Liver (tissue), 9 donors: ENCODE results near the gene TESPA1. TPM values are rescaled to one million over a fixed set of nuclear protein-coding genes. Genes with fewer than 3 reads are reported as not detected.
A peak's percentile ranks its signal among the peaks of the same experiment; 100 is the strongest.

Experiments used
- DNase-seq: peaks from one replicate; pipeline ENCODE4 v3.0.0-alpha.2; 2017; ENCODE audit warnings: low spot score
- H3K27ac ChIP-seq, 2 donors: one replicate each; pipeline ENCODE4 v1.7.0; 2013; ENCODE audit warnings: inconsistent platforms in 2 of 2, low read length in 2 of 2, control low read depth in 1 of 2, low read depth in 1 of 2, mild to moderate bottlenecking in 1 of 2
- H3K27me3 ChIP-seq, 4 donors: one replicate each; pipeline versions ENCODE4 v1.6.1 to v1.7.0; 2013; ENCODE audit warnings: low read length in 3 of 4, inconsistent platforms in 1 of 4, mild to moderate bottlenecking in 1 of 4, moderate library complexity in 1 of 4; ENCODE audit not compliant: control insufficient read depth in 4 of 4, insufficient read depth in 4 of 4
- H3K36me3 ChIP-seq, 4 donors: one replicate each; pipeline versions ENCODE4 v1.6.1 to v1.7.0; 2013; ENCODE audit warnings: low read length in 3 of 4, mild to moderate bottlenecking in 3 of 4, low read depth in 1 of 4, moderate library complexity in 1 of 4; ENCODE audit not compliant: control insufficient read depth in 4 of 4, insufficient read depth in 3 of 4
- H3K4me1 ChIP-seq, 4 donors: one replicate each; pipeline versions ENCODE4 v1.6.1 to v1.7.0; 2013; ENCODE audit warnings: low read length in 3 of 4, mild to moderate bottlenecking in 3 of 4, moderate library complexity in 1 of 4; ENCODE audit not compliant: control insufficient read depth in 4 of 4, insufficient read depth in 4 of 4
- H3K4me3 ChIP-seq, 3 donors: one replicate each; pipeline versions ENCODE4 v1.6.1 to v1.7.0; 2013; ENCODE audit warnings: low read length in 3 of 3, control low read depth in 1 of 3, low read depth in 1 of 3, mild to moderate bottlenecking in 1 of 3
- H3K9ac ChIP-seq, 2 donors: one replicate each; pipeline ENCODE4 v1.7.0; 2013; ENCODE audit warnings: low read length in 2 of 2, mild to moderate bottlenecking in 2 of 2, moderate library complexity in 2 of 2, control low read depth in 1 of 2, low read depth in 1 of 2
- H3K9me3 ChIP-seq, 4 donors: one replicate each; pipeline versions ENCODE4 v1.6.1 to v1.7.0; 2013; ENCODE audit warnings: low read length in 3 of 4; ENCODE audit not compliant: control insufficient read depth in 4 of 4
- FOXA1 ChIP-seq: IDR thresholded peaks from 2 replicates; pipeline ENCODE4 v1.6.1; 2016; ENCODE audit warnings: antibody characterized with exemption
- FOXA2 ChIP-seq: IDR thresholded peaks from 2 replicates; pipeline ENCODE4 v1.6.1; 2016; ENCODE audit warnings: antibody characterized with exemption
- GABPA ChIP-seq, 2 donors: IDR thresholded peaks in 1 of 2; conservative IDR thresholded peaks in 1 of 2; 2 replicates each; pipeline ENCODE4 v1.6.1; 2016; ENCODE audit warnings: antibody characterized with exemption in 2 of 2, mild to moderate bottlenecking in 1 of 2, moderate library complexity in 1 of 2
- HNF4A ChIP-seq, 2 donors: conservative IDR thresholded peaks; 2 replicates each; pipeline ENCODE4 v1.6.1; 2016; ENCODE audit warnings: antibody characterized with exemption in 2 of 2, mild to moderate bottlenecking in 2 of 2
- JUND ChIP-seq, 2 donors: IDR thresholded peaks; 2 replicates each; pipeline ENCODE4 v1.6.1; 2016; ENCODE audit warnings: antibody characterized with exemption in 2 of 2
- RAD21 ChIP-seq, 2 donors: IDR thresholded peaks; 2 replicates each; pipeline ENCODE4 v1.6.1; 2016; ENCODE audit warnings: antibody characterized with exemption in 2 of 2, mild to moderate bottlenecking in 2 of 2
- RXRA ChIP-seq, 2 donors: IDR thresholded peaks; 2 replicates each; pipeline ENCODE4 v1.6.1; 2017 to 2018; ENCODE audit warnings: antibody characterized with exemption in 2 of 2, mild to moderate bottlenecking in 1 of 2
- SP1 ChIP-seq: IDR thresholded peaks from 2 replicates; pipeline ENCODE4 v1.6.1; 2018; ENCODE audit warnings: antibody characterized with exemption, mild to moderate bottlenecking
- TAF1 ChIP-seq: conservative IDR thresholded peaks from 2 replicates; pipeline ENCODE4 v1.6.1; 2016; ENCODE audit warnings: antibody characterized with exemption, mild to moderate bottlenecking
- YY1 ChIP-seq: IDR thresholded peaks from 2 replicates; pipeline ENCODE4 v1.6.1; 2016; ENCODE audit warnings: antibody characterized with exemption, mild to moderate bottlenecking
- WGBS: extraction: QIAGEN DNeasy Blood & Tissue Kit; methylation state at CpG from one replicate; pipeline ENCODE4 v1.1.7; 2013; 5-methylcytosine and 5-hydroxymethylcytosine counted together
- polyA plus RNA-seq, 2 donors: library from polyadenylated mRNA; stranded (reverse) in 1 of 2; unstranded in 1 of 2; fragments of 200-250 nt in 1 of 2; fragments of >200 nt in 1 of 2; fragmentation: Nextera tagmentation in 1 of 2; extraction: Ambion mirVana in 1 of 2; gene quantifications; one replicate each; pipeline versions ENCODE4 v1.2.1 to v1.2.3, GENCODE V29; 2013 to 2015
- total RNA-seq, 2 donors: library from RNA; depleted of rRNA; stranded (reverse); fragments of >200 nt; gene quantifications; one replicate each; pipeline ENCODE4 v1.2.3, GENCODE V29; 2014
- TF ChIP-seq, protein P1 (sequence below): fragments of 150-350 bp; IDR thresholded peaks from 2 replicates; pipeline ENCODE4 v1.5.1; 2017; ENCODE audit warnings: improper control_type of control experiment, low read depth, low read length; ENCODE audit not compliant: missing input control
- TF ChIP-seq, protein P2 (sequence below): IDR thresholded peaks from 2 replicates; pipeline ENCODE4 v1.6.1; 2016; ENCODE audit warnings: antibody characterized with exemption
- TF ChIP-seq, protein P3 (sequence below): IDR thresholded peaks from 2 replicates; pipeline ENCODE4 v1.6.1; 2016; ENCODE audit warnings: antibody characterized with exemption
- TF ChIP-seq, protein P4 (sequence below): IDR thresholded peaks from 2 replicates; pipeline ENCODE4 v1.6.1; 2016; ENCODE audit warnings: antibody characterized with exemption, mild to moderate bottlenecking
- donor health status: healthy.
- donor health status: healthy.
- donor health status: healthy.
- donor health status: healthy.
- donor health status: healthy.

TESPA1 gene
- total and polyA plus RNA-seq, 4 donors = 0.10 to 3.2 (median 0.42) TPM

DNA sequence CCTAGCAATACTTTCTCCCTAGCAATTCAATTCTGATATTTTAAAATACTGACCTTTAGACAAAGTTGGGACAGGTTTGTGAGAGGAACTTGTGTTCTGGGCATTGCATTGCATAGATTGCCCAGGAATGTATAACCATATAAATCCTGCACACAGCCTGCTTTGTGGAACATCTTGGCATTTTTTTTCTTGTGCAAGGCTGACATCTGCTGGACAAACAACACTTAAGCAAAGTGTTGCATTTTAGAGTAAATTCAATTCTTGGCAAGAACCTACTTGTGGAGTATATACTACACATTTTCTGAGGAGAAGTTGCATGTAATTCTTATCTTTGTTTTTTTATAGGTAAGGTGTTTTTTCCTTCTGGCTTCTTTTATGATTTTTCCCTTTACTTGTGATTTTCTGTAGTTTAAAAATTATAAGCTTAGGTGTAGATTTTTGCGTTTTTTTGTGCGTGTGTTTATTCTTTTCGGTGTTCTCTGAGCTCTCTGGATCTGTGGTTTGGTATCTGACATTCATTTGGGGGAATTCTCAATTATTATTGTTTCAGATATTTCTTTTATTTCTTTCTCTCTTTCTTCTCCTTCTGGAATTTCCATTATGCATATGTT, 26.4 kb downstream of the TESPA1 start:
- no peak overlapping the region for H3K27ac ChIP-seq
- no peak overlapping the region for H3K4me3 ChIP-seq
- DNase-seq = peak; percentile 53
- peaks cover 0 to 3% (median 2%) of the 10 kb centered on the region in 4 donors for H3K27me3 ChIP-seq
- no peaks in the 10 kb centered on the region for H3K4me1 ChIP-seq
- H3K36me3 ChIP-seq = no peaks in the 10 kb centered on the region
- H3K9ac ChIP-seq = no peak overlapping the region
- TF ChIP-seq YY1 (no peak), RAD21 (IDR thresholded peaks at IDR 0.05) (peak; percentile 96 to 97)
- TF ChIP-seq, protein P1, sequence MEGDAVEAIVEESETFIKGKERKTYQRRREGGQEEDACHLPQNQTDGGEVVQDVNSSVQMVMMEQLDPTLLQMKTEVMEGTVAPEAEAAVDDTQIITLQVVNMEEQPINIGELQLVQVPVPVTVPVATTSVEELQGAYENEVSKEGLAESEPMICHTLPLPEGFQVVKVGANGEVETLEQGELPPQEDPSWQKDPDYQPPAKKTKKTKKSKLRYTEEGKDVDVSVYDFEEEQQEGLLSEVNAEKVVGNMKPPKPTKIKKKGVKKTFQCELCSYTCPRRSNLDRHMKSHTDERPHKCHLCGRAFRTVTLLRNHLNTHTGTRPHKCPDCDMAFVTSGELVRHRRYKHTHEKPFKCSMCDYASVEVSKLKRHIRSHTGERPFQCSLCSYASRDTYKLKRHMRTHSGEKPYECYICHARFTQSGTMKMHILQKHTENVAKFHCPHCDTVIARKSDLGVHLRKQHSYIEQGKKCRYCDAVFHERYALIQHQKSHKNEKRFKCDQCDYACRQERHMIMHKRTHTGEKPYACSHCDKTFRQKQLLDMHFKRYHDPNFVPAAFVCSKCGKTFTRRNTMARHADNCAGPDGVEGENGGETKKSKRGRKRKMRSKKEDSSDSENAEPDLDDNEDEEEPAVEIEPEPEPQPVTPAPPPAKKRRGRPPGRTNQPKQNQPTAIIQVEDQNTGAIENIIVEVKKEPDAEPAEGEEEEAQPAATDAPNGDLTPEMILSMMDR = peak; percentile 80
- H3K9me3 ChIP-seq = no peaks in the 10 kb centered on the region
- 96% methylated on average over 3 of the region's 3 CpGs for whole genome bisulfite sequencing

DNA sequence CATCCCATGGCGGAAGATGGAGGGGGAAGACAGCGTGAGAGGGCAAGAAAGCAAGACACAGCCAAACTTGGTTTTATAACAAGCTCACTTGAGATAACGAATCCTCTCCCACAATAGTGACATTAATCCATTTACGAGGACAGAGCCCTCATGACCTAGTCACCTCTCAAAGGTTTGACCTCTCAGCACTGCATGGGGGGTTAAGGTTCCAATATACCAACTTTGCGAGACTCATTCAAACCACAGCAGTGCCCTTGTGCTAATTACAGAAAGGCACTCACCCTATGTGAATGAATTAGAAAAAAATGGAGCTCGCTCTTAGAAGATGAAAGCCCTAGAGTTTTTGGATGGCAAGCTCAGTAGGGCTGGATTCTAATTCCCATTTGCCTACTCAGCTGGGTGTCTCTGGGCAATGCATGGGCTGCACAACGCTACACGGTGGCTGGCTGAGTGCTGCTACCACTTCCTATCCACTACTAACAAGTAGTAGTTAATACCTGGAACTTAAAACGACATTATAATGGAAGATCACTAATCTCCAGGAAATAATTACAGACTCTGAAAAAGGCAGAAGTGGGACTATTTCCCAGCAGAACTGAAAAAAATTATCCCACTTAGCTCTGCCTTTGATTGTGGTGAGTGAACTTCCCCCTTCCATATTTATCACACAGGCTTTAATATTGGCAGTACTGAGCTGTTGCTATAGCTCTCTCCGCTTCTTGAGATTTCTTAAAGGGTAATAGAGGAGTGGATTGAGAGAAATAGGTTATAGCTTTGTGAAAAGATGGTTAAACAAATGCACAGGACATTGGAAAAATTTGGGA, 27.5 kb downstream of the TESPA1 start:
- Histone ChIP-seq H3K4me1 (no peaks in the 10 kb centered on the region), H3K36me3 (no peaks in the 10 kb centered on the region), H3K27me3 (peaks cover 0 to 3% (median 2%) of the 10 kb centered on the region in 4 donors), H3K4me3 (no peak overlapping the region), H3K9ac (no peak overlapping the region), H3K9me3 (no peaks in the 10 kb centered on the region), H3K27ac (no peak overlapping the region)
- WGBS = 79% methylated on average over 10 of the region's 10 CpGs
- TF ChIP-seq FOXA2 (no peak), SP1 (no peak), HNF4A (conservative IDR thresholded peaks at IDR 0.05) (no peak), TAF1 (no peak), RXRA (IDR thresholded peaks at IDR 0.05) (no peak)
- TF ChIP-seq, protein P2, sequence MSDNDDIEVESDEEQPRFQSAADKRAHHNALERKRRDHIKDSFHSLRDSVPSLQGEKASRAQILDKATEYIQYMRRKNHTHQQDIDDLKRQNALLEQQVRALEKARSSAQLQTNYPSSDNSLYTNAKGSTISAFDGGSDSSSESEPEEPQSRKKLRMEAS = no peak
- TF ChIP-seq, protein P3, sequence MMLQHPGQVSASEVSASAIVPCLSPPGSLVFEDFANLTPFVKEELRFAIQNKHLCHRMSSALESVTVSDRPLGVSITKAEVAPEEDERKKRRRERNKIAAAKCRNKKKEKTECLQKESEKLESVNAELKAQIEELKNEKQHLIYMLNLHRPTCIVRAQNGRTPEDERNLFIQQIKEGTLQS = no peak
- no peak for DNase-seq

DNA sequence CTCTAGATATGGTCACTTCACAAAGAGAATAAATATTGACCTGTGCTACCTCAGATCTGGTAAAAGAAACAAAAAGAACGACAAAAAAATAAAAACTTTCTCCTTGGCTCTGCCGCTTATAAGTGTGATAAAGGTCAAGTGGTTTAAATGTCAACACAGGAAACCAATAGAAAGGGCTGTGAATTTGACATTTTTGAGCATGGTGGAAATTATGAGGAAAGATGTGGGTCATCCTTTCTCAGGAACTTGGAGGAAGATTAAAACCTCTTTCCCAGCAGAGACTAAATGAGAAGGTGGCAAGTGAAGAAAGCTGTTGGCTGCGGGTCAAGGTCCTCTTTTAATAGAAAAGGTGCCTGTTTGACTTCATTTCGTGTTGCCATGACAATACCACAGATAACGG, 28.2 kb downstream of the TESPA1 start:
- no peak for DNase-seq
- no peak for TF ChIP-seq HNF4A (conservative IDR thresholded peaks at IDR 0.05)
- no peak for TF ChIP-seq GABPA (IDR thresholded peaks at IDR 0.05 in 1 of 2, conservative IDR thresholded peaks at IDR 0.05 in 1 of 2)
- TF ChIP-seq JUND (IDR thresholded peaks at IDR 0.05) = no peak
- TF ChIP-seq FOXA1 = no peak
- TF ChIP-seq, protein P4, sequence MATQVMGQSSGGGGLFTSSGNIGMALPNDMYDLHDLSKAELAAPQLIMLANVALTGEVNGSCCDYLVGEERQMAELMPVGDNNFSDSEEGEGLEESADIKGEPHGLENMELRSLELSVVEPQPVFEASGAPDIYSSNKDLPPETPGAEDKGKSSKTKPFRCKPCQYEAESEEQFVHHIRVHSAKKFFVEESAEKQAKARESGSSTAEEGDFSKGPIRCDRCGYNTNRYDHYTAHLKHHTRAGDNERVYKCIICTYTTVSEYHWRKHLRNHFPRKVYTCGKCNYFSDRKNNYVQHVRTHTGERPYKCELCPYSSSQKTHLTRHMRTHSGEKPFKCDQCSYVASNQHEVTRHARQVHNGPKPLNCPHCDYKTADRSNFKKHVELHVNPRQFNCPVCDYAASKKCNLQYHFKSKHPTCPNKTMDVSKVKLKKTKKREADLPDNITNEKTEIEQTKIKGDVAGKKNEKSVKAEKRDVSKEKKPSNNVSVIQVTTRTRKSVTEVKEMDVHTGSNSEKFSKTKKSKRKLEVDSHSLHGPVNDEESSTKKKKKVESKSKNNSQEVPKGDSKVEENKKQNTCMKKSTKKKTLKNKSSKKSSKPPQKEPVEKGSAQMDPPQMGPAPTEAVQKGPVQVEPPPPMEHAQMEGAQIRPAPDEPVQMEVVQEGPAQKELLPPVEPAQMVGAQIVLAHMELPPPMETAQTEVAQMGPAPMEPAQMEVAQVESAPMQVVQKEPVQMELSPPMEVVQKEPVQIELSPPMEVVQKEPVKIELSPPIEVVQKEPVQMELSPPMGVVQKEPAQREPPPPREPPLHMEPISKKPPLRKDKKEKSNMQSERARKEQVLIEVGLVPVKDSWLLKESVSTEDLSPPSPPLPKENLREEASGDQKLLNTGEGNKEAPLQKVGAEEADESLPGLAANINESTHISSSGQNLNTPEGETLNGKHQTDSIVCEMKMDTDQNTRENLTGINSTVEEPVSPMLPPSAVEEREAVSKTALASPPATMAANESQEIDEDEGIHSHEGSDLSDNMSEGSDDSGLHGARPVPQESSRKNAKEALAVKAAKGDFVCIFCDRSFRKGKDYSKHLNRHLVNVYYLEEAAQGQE = no peak
- no peak overlapping the region for H3K4me3 ChIP-seq
- H3K27me3 ChIP-seq = peaks cover 0 to 3% (median 2%) of the 10 kb centered on the region in 4 donors
- H3K9ac ChIP-seq = no peak overlapping the region
- H3K36me3 ChIP-seq = no peaks in the 10 kb centered on the region
- H3K9me3 ChIP-seq = no peaks in the 10 kb centered on the region
- H3K27ac ChIP-seq = no peak overlapping the region
- H3K4me1 ChIP-seq = no peaks in the 10 kb centered on the region
- 61% methylated on average over 5 of the region's 5 CpGs for WGBS
